Vagina (tissue), 2 donors: ENCODE measurements around the gene KRT20.

Experiments used
- CTCF ChIP-seq, 3 experiments: fragments of 450-650 bp in 2 of 3; fragments of 200-600 bp in 1 of 3; sonication (generic) in 1 of 3; IDR thresholded peaks; one replicate each; pipeline ENCODE4 v1.5.1; 2017 to 2019; ENCODE audit warnings: antibody characterized with exemption in 3 of 3, mild to moderate bottlenecking in 2 of 3, moderate library complexity in 2 of 3
- POLR2A ChIP-seq, 2 donors: fragments of 450-650 bp; IDR thresholded peaks; one replicate each; pipeline ENCODE4 v1.6.1; 2017; ENCODE audit warnings: antibody characterized with exemption in 2 of 2, mild to moderate bottlenecking in 2 of 2, moderate library complexity in 2 of 2
- POLR2AphosphoS5 ChIP-seq, 2 donors: sonication (generic); formaldehyde crosslinking; IDR thresholded peaks; one replicate each; pipeline ENCODE4 v1.9.0; 2017; ENCODE audit warnings: antibody characterized with exemption in 2 of 2, mild to moderate bottlenecking in 2 of 2, low read depth in 1 of 2; ENCODE audit not compliant: insufficient read depth in 1 of 2

DNA sequence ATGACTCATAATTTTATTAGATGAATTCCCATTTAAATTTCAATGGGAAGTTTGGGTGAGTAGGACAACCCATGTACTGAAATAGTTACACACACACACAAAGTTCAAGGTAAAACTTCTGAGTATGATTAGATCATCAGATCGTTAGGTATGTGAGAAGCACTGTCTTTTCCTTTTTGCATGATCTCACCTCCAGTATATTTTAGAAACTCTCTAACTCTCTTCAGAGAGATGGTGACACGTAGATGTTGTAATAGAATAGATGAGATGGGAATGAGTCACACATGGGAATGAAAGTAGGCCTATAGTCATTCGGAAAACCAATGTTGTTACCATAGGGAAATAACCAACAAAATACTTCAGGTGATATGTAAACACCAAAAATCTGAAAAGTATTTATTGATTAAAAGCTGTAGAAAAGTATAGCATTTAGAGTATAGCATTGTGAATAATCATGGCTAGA lies 30.2 kb upstream of the KRT20 start:
- TF ChIP-seq CTCF (IDR thresholded peaks at IDR 0.05) (no peak), POLR2A (IDR thresholded peaks at IDR 0.05) (no peak), POLR2AphosphoS5 (IDR thresholded peaks at IDR 0.05; ENCODE audit: insufficient read depth in 1 of 2, low read depth in 1 of 2) (peak in 1 of 2 donors; percentile 81)
